ENCODE data around the gene NLRP12. TPM values are rescaled to one million over a fixed set of nuclear protein-coding genes. Genes with fewer than 3 reads are reported as not detected.
"Not testable (repeated sequence)": the region's sequence is repeated elsewhere in the genome, so short reads cannot be mapped to it uniquely, and the experiment has no call there.

The NLRP12 gene
- total RNA-seq, 1 donor from 2014 or later: 0.22 TPM

DNA sequence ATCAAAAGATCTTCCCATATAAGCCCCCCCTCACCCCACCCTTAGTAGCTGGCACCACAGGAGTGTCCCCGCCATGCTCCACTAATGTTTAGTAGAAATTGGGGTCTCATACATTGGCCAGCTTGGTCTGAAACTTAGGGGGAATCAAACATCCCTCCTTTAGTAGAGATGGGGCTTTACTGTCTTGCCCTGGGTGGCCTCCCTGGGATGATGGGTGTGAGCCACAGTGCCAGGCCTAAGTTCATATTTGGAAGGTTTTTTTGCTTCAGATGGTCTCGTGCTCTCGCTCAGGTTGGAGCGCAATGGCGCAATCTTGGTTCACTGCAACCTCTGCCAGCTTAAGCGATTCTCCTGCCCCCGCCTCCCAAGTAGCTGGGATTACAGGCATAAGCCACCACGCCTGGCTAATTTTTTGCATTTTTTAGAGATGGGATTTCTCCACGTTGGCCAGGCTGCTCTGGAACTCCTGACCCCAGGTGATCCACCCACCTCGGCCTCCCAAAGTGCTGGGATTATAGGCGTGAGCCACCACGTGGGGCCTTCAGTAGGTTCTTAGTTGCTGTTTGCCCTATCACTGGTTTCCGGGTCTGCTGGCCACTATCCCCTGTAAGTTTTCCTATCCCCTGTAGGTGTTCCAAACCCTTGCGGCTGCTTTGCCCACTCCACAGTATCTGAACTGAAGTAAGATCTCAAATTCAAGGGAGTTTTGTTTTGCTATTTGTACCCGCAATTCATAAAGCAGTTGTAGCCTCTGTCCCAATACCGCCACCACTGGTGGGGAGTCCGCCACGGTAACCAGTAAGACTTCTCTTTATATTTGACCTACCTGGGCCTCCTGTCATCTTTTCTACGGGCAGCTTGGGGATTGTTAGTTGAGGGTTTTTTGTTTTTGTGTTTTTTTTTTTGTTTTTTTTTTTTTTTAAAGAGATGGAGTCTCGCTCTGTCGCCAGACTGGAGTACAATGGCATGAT lies 34.1 kb downstream of the NLRP12 start:
- intact Hi-C loops (cut with DNase I): loop anchor here (5.0 kb wide), 1 partner anchor 232 kb away; no protein-coding TSS in a partner anchor
- DNase-seq: no peak
- ATAC-seq (ENCODE audit: poor library complexity): no peak

DNA sequence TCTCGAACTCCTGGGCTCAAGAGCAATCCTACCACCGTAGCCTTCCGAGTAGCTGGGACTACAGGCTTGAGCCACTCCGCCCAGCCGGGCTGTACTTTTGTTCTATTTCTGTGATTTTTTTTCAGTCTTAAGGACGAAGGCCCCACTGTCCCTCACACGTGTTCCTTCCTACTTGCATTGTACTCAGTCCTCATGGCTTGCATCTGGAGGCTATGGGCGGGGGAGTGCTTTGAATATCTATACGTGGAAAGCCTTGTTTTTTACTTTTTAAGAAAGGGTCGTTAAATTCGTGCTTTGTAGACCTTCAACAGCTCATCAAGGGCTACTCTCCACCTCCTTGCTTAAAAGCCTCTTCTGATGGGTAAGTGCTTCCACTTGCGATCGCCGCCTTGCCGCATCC lies 36.8 kb downstream of the NLRP12 start:
- DNase-seq: no peak
- intact Hi-C loops (cut with DNase I): no loop called here
- no peak for ATAC-seq (ENCODE audit: poor library complexity)

DNA sequence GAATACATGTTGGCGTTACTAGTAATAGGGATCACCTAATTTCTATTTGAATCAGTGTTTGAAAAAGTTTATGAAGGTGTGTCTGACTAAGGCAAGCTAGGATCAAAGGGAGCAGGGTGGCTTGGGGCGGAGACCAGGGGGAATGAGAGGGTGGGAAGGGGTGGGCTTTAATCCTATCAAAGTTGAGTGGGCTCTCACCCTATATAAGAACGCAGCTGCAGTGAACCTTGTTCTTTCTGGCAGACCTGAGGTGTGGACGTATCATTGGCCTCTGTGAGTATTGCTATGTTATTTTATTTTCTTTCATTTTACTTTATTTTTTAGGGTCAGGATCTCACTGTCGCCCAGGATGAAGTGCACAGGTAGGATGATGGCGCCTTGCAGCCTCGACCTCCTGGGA lies 37.4 kb downstream of the NLRP12 start:
- DNase-seq (no peak), ATAC-seq (ENCODE audit: poor library complexity) (no peak)
- intact Hi-C loops (cut with DNase I): no loop called here

DNA sequence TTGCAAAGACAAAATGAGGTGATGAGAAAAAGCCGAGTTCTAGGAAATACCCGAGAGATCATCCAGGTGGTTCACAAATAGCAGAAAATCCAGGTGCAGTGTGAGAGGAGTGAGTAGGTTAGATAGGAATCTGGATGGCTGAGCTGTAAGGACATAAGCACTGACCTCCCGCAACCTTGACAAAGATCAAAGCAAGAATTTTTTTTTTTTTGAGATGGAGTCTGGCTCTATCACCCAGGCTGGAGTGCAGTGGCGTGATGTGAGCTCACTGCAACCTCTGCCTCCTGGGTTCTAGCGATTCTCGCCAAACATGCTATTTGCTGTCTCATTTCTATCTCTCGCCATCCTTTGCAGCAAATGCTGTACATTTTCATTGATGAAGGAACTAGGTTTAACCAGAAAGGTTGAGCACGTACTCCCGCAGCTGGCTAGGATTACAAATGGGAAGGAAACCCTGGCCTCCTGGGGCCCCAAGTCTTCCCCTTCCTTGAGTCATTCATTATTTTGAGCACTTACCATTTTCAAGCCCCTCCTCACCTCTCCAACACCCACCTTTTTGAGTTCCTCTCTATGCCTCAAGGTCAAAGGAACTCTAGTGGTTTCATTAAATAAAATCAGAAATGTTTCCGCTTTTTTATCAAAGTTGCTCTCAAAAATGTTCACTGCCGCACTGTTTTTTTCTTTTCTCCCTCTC lies 38.8 kb downstream of the NLRP12 start:
- no peak for ATAC-seq (ENCODE audit: poor library complexity)
- DNase-seq: no peak
- intact Hi-C loops (cut with DNase I): no loop called here

DNA sequence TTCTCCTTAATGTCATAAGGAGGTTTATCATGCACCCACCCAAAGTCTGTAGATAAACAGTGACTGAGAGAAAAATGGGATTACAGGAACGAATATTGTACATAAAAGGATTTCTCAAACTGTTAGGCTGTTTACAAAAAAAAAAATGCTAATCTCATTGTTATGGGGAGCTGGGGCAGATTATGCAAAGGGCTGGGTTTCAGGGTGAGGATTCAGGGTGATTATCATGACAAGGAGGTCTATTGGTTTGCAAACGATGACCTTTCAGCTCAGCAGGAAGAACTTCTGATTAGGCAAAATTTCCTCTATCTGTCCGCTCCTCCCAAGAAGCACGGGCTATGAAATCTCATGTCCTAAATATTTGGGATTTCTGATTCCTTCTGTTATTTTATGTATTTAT lies 41.4 kb downstream of the NLRP12 start:
- no peak for DNase-seq
- intact Hi-C loops (cut with DNase I): no loop called here
- no peak for ATAC-seq (ENCODE audit: poor library complexity)

DNA sequence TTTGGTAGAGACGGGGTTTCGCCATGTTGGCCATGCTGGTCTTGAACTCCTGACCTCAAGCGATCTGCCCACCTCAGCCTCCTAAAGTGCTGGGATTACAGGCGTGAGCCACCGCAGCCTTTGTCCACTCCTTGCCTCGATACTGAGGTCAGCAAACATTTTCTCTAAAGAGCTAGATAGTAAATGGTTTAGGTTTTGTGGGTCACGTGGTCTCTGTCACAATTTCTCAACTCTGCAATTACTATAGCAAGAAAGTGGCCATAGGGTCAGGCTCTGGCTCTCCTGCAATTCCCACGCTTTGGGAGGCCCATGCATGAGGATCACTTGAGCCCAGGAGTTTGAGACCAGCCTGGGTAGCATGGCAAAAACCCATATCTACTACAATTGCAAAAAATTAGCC lies 42.8 kb downstream of the NLRP12 start:
- intact Hi-C loops (cut with DNase I); ATAC-seq (ENCODE audit: poor library complexity); DNase-seq: not testable (repeated sequence)

DNA sequence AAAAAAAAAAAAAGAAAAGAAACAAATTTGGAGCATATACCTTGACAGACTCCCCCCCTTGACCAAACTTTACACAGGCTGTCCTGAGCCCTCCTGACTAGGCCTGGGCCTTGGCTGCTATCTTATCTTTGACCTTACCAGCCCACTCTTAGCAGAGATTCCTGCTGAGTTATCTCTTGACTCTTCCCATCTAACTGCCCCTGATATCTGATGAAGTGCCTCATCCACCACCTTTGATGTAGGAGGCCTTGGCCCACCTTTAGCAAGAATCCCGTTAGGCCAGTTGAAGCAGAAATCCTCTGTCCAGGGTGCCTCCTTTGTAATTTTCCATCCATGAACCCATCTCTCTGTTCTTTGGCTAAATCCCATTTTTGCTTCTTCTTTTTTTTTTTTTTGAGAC lies 43.6 kb downstream of the NLRP12 start:
- ATAC-seq (ENCODE audit: poor library complexity): no peak
- intact Hi-C loops (cut with DNase I): no loop called here
- no peak for DNase-seq

DNA sequence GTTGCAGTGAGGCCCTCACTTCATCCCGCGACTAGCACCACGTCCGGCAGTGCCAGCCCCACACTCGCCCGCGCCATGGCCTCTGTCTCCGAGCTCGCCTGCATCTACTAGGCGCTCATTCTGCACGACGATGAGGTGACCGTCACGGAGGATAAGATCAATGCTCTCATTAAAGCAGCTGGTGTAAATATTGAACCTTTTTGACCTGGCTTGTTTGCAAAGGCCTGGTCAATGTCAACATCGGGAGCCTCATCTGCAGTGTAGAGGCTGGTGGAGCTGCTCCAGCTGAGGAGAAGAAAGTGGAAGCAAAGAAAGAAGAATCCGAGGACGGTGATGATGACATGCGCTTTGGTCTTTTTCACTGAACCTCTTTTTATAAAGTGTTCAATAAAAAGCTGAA lies 48.6 kb downstream of the NLRP12 start:
- no peak for ATAC-seq (ENCODE audit: poor library complexity)
- intact Hi-C loops (cut with DNase I): no loop called here
- no peak for DNase-seq

DNA sequence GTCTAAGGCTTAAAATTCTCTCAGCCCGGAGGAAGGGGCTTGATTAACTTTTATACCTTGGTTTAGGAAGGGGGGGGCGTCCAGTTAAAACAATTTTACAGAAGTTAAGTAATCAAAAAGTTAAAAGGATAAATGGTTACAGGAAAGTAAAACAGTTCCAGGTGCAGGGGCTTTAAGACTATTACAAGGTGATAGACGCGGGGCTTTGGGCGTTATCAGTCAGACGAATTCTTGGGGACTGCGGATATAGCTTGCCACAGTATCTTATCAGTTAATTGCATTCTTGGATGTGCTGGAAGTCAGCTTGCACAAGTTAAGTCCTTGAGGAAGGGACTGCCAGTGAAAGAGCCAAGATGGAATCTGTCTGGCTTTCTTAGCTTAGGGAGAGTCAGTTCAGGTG lies 49.6 kb downstream of the NLRP12 start:
- intact Hi-C loops (cut with DNase I); ATAC-seq (ENCODE audit: poor library complexity); DNase-seq: not testable (repeated sequence)

DNA sequence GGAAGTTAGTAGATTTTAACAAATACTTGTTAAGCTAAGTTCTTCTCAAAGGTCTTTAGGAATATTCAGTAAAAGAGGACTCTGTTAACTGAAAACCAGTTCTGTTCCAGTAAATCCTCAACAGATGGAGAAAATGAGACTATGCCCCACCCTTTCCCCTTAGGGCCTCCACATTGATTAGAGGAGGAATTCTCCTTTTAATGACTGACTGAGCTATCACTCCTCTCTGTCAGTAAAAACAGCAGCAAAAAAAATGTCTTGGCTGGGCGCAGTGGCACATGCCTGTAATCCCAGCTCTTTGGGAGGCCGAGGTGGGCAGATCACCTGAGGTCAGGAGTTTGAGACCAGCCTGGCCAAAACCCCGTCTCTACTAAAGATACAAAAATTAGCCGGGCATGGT lies 50.1 kb downstream of the NLRP12 start:
- no peak for ATAC-seq (ENCODE audit: poor library complexity)
- no peak for DNase-seq
- intact Hi-C loops (cut with DNase I): no loop called here

DNA sequence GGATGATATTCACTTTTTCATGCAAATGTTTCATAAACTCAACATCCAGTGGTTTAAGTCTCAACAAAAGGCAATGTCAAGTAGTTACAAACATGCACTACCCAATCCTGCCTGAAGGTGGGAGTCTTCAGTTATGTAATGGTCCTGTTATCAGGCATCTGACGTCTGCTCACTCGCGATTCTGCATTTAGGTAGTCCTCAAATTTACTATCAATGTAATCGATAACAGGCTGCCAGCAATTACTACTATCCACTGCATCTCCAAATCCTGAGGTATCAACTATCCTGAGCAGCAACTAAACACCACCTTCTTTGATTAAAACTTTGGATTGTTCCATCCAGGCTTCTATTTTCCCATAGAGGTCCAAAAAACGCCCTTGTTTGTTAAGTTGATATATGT lies 51.2 kb downstream of the NLRP12 start:
- DNase-seq: no peak
- no peak for ATAC-seq (ENCODE audit: poor library complexity)
- intact Hi-C loops (cut with DNase I): no loop called here

DNA sequence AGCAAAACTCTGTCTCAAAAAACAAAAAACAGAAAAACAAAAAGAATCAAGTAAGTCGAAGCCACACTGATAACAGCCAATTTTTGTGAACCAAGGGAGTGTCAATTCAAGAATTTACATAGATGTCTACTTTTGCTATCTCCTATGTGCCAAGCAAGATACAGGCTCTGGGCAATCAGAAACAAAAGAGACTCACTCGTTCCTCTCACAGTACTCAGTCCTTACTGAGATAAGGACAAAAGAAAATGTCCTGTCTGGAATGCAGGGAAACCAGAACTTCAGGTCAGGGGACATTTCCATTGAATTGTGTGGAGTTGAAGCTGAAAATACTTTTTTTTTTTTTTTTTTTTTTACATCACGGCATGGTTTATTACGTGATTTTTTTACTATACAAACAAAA lies 53.0 kb downstream of the NLRP12 start:
- no peak for DNase-seq
- ATAC-seq (ENCODE audit: poor library complexity): no peak
- intact Hi-C loops (cut with DNase I): no loop called here

DNA sequence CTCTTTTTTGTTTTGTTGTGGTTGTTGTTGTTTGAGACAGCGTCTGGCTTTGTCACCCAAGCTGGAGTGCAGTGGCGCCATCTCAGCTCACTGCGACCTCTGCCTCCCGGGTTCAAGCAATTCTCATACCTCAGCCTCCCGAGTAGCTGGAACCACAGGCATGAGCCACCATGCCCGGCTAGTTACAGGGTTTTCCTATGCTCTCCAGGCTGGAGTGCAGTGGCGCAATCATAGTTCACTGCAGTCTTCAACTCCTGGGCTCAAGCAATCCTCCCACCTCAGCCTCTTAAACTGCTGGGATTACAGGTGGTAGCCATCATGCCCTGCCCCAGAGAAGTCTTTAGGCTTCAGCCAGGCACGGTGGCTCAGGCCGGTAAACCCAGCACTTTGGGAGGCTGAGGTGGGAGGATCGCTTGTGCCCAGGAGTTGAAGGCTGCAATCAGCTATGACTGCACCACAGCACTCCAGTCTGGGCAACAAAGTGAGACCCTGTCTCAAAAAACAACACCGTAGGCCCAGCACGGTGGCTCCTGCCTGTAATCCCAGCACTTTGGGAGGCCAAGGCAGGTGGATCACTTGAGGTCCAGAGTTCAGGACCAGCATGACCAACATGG lies 54.3 kb downstream of the NLRP12 start:
- intact Hi-C loops (cut with DNase I); DNase-seq; ATAC-seq (ENCODE audit: poor library complexity): not testable (repeated sequence)

DNA sequence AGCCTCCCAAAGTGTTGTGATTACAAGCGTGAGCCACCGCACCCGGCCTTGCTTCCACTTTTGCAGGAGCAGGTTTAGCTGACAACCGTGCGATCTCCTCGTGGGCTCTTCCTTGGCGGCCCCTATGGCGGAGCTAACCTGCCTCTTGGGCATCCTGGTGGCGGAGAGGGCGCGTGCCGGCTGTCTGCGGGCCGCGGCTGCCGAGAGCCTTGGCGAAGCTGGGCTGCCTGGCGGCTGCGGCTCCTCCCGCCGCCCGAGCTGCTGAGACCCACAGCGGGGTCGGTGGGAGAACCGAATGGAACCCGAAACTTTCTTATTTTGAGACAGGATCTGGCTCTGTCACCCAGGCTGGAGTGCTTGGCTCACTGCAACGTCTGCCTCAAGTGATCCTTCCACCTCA lies 55.7 kb downstream of the NLRP12 start:
- DNase-seq (no peak), ATAC-seq (ENCODE audit: poor library complexity) (no peak)
- intact Hi-C loops (cut with DNase I): no loop called here

DNA sequence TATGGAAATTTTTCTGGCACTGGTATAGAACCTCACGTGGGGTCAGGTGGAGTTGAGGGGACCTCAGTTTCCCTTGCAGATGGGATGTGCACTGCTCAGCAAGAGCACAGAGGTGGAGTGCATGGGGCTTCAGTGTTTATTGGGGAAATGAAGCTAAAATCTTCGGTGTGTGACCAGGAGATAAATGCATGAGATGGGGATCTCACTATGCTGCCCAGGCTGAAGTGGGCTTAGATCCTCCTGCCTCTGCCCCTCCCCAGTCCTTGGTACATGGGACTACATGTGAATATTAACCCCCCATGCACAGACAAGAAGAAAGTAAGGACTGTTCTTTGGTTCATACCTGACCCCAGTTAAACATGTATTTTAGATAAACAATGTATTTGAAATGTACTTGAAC lies 65.1 kb downstream of the NLRP12 start:
- intact Hi-C loops (cut with DNase I); DNase-seq; ATAC-seq (ENCODE audit: poor library complexity): not testable (repeated sequence)

Small RNA genes within 50 kb of the gene (microRNA-seq; reads per million reads assigned to microRNA genes)
- gene MIR1283-2 (not detected), gene MIR371A (not detected), gene MIR372 (0.97 reads per million), gene MIR373 (1.9 reads per million), gene MIR516A1 (not detected), gene MIR516A2 (not detected), gene MIR519A1 (not detected), gene MIR521-1 (not detected), gene MIR522 (0.97 reads per million), gene MIR527 (not detected)

Other genes with a start within 250 kb of the NLRP12 start
- gene DPRX, start 192.3 kb downstream of the NLRP12 start, total RNA-seq: not detected
- gene MYADM, start 43.6 kb upstream of the NLRP12 start, total RNA-seq: 115 TPM
- gene PRKCG, start 57.9 kb upstream of the NLRP12 start, total RNA-seq: not detected
- gene CACNG7, start 85.0 kb upstream of the NLRP12 start, total RNA-seq: not detected
- 0.03 TPM for gene CACNG8, start 138.6 kb upstream of the NLRP12 start, total RNA-seq
- gene CACNG6, start 167.3 kb upstream of the NLRP12 start, total RNA-seq: not detected
- not detected for gene VSTM1, start 239.6 kb upstream of the NLRP12 start, total RNA-seq